ENCODE results near the gene ENPP7.

ENPP7 gene

DNA sequence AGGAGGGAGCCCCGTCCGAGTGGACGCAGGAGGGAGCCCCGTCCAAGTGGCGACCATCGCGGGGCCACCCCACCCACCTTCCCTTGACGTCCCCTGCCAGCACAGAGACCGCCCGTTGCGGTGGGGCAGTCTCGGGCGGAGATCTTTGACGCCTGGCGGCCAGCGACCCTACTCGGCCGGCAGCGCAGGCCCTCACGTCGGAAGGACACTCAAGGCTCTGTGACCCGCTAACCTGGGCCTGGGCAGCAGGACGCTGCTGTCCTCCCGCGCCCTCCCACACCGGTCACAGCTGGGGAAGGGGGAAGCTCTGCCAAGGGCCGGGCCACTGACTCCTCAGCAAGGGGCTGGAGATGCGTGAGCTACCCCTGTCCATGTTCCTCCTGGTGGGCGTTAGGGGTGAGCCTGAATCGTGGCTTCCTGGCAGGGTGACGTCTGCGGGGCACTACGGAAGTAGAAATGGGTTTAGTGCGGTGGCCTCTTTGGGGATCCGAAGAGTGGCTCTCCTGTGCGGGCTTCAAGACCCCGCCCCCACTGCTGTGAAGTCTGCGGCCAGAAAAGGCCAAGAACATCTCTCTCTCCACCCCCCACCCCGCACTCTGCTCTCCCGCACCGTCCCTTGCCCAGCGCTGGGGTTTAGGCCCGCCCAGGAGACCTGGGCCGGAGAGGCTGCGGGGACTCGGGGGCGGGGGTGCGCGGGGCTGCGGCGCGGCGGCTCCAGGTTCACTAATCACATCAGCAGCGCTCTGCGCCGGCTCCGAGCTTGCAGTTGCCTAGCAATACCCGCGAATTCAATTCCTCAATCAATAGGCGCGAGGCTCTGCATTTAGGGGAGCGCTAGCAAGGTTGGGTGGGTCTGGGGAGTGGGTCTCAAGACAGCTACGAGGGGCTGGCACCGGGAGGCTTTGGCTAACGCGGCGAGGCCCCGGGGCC, 60.3 kb downstream of the ENPP7 start:
- H3K36me3 ChIP-seq (ENCODE audit: insufficient read depth, low read length) = peaks cover 27% of the 10 kb centered on the region
- no peaks in the 10 kb centered on the region for H3K9me3 ChIP-seq (ENCODE audit: insufficient read depth, low read length, severe bottlenecking)
- H3K4me3 ChIP-seq (ENCODE audit: low read depth in 1 of 2, low read length in 2 of 2) = no peak overlapping the region
- DNase-seq (no peak), ATAC-seq (ENCODE audit: insufficient read depth, low read depth) (no peak)
- no peak overlapping the region for H3K9ac ChIP-seq (ENCODE audit: low read depth, low read length)
- no peak overlapping the region for H3K4me2 ChIP-seq (ENCODE audit: insufficient read depth, low read length)
- H3K4me1 ChIP-seq (ENCODE audit: insufficient read depth, low read length) = peaks cover 18% of the 10 kb centered on the region
- peaks cover 17% of the 10 kb centered on the region for H3K79me2 ChIP-seq (ENCODE audit: insufficient read depth, low read length)
- H3K27me3 ChIP-seq (ENCODE audit: insufficient read depth, low read length, poor library complexity) = no peaks in the 10 kb centered on the region
- H3K27ac ChIP-seq (ENCODE audit: low read length) = no peak overlapping the region
- no peak overlapping the region for H2AFZ ChIP-seq (ENCODE audit: low read depth, low read length)
- H4K20me1 ChIP-seq (ENCODE audit: insufficient read depth, low read length) = peaks cover 37% of the 10 kb centered on the region
- TF ChIP-seq, protein P1, sequence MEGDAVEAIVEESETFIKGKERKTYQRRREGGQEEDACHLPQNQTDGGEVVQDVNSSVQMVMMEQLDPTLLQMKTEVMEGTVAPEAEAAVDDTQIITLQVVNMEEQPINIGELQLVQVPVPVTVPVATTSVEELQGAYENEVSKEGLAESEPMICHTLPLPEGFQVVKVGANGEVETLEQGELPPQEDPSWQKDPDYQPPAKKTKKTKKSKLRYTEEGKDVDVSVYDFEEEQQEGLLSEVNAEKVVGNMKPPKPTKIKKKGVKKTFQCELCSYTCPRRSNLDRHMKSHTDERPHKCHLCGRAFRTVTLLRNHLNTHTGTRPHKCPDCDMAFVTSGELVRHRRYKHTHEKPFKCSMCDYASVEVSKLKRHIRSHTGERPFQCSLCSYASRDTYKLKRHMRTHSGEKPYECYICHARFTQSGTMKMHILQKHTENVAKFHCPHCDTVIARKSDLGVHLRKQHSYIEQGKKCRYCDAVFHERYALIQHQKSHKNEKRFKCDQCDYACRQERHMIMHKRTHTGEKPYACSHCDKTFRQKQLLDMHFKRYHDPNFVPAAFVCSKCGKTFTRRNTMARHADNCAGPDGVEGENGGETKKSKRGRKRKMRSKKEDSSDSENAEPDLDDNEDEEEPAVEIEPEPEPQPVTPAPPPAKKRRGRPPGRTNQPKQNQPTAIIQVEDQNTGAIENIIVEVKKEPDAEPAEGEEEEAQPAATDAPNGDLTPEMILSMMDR (IDR thresholded peaks at IDR 0.05; ENCODE audit: borderline replicate concordance, extremely low read depth, low read length, poor library complexity, severe bottlenecking) = no peak
- no peak for TF ChIP-seq EZH2 (IDR thresholded peaks at IDR 0.05; ENCODE audit: borderline replicate concordance, low read depth, low read length, severe bottlenecking)

DNA sequence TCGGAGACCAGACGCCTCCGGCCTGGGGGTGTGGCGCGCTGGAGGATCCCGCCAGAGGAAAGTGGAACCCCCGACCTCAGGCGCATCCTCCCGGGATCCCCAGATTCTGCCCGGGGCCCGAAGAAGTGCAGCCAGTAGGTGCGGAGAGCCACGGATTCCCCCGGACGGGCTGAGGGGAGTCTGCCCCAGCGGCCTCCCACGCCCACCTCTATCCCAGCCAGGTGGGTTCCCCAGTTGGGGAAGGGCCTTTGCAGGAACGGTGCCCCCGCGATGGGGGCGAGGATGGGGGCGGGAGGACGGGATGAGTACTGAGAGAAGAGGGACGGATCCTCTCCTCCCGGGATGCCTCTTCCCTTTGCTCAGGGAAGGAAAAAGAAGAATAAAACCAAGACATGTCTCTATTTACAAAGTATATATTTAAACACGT, 61.0 kb downstream of the ENPP7 start:
- no peak overlapping the region for H3K4me3 ChIP-seq (ENCODE audit: low read depth in 1 of 2, low read length in 2 of 2)
- H3K9me3 ChIP-seq (ENCODE audit: insufficient read depth, low read length, severe bottlenecking) = no peaks in the 10 kb centered on the region
- peaks cover 23% of the 10 kb centered on the region for H3K36me3 ChIP-seq (ENCODE audit: insufficient read depth, low read length)
- H3K27ac ChIP-seq (ENCODE audit: low read length) = no peak overlapping the region
- DNase-seq (no peak), ATAC-seq (ENCODE audit: insufficient read depth, low read depth) (no peak)
- no peak for TF ChIP-seq EZH2 (IDR thresholded peaks at IDR 0.05; ENCODE audit: borderline replicate concordance, low read depth, low read length, severe bottlenecking)
- TF ChIP-seq, protein P1 (IDR thresholded peaks at IDR 0.05; ENCODE audit: borderline replicate concordance, extremely low read depth, low read length, poor library complexity, severe bottlenecking) = no peak
- peaks cover 23% of the 10 kb centered on the region for H3K79me2 ChIP-seq (ENCODE audit: insufficient read depth, low read length)
- H3K4me2 ChIP-seq (ENCODE audit: insufficient read depth, low read length) = no peak overlapping the region
- H4K20me1 ChIP-seq (ENCODE audit: insufficient read depth, low read length) = peaks cover 34% of the 10 kb centered on the region
- H3K27me3 ChIP-seq (ENCODE audit: insufficient read depth, low read length, poor library complexity) = no peaks in the 10 kb centered on the region
- H2AFZ ChIP-seq (ENCODE audit: low read depth, low read length) = no peak overlapping the region
- H3K9ac ChIP-seq (ENCODE audit: low read depth, low read length) = no peak overlapping the region
- peaks cover 21% of the 10 kb centered on the region for H3K4me1 ChIP-seq (ENCODE audit: insufficient read depth, low read length)
